ENCODE measurements around the gene STAP2. TPM values are rescaled to one million over a fixed set of nuclear protein-coding genes. Genes with fewer than 3 reads are reported as not detected.
"Not testable (repeated sequence)": the region's sequence is repeated elsewhere in the genome, so short reads cannot be mapped to it uniquely, and the experiment has no call there.

Gene STAP2
- total RNA-seq, 1 donor from 2014 or later = 5.2 TPM

GRCh38 chr19:4357921-4358326, 19.3 kb upstream of the STAP2 start:
- H3K9ac ChIP-seq (ENCODE audit: low read depth in 1 of 3, low read length in 3 of 3) = no peak overlapping the region
- H3K27ac ChIP-seq (ENCODE audit: low read depth, low read length) = no peak overlapping the region
- H3K4me1 ChIP-seq (ENCODE audit: control insufficient read depth in 3 of 3, insufficient read depth in 3 of 3, low read length in 3 of 3) = no peaks in the 10 kb centered on the region
- H3K9me3 ChIP-seq (ENCODE audit: control insufficient read depth in 3 of 3, low read length in 3 of 3) = no peaks in the 10 kb centered on the region
- H3K4me3 ChIP-seq (ENCODE audit: low read length in 3 of 3) = no peak overlapping the region
- peaks cover 19 to 22% (median 21%) of the 10 kb centered on the region in 3 donors for H3K36me3 ChIP-seq (ENCODE audit: control insufficient read depth in 3 of 3, insufficient read depth in 3 of 3, low read length in 3 of 3)
- no peaks in the 10 kb centered on the region for H3K27me3 ChIP-seq (ENCODE audit: control insufficient read depth in 3 of 3, insufficient read depth in 3 of 3, low read length in 3 of 3)

GRCh38 chr19:4357095-4357797, 18.6 kb upstream of the STAP2 start:
- Histone ChIP-seq H3K36me3 (ENCODE audit: control insufficient read depth in 3 of 3, insufficient read depth in 3 of 3, low read length in 3 of 3) (peaks cover 12 to 16% (median 14%) of the 10 kb centered on the region in 3 donors), H3K27me3 (ENCODE audit: control insufficient read depth in 3 of 3, insufficient read depth in 3 of 3, low read length in 3 of 3) (no peaks in the 10 kb centered on the region), H3K9ac (ENCODE audit: low read depth in 1 of 3, low read length in 3 of 3) (no peak overlapping the region), H3K27ac (ENCODE audit: low read depth, low read length) (no peak overlapping the region), H3K9me3 (ENCODE audit: control insufficient read depth in 3 of 3, low read length in 3 of 3) (no peaks in the 10 kb centered on the region), H3K4me1 (ENCODE audit: control insufficient read depth in 3 of 3, insufficient read depth in 3 of 3, low read length in 3 of 3) (no peaks in the 10 kb centered on the region), H3K4me3 (ENCODE audit: low read length in 3 of 3) (no peak overlapping the region)

GRCh38 chr19:4354897-4355296, 16.3 kb upstream of the STAP2 start:
- Histone ChIP-seq H3K4me3 (ENCODE audit: low read length in 3 of 3) (no peak overlapping the region), H3K36me3 (ENCODE audit: control insufficient read depth in 3 of 3, insufficient read depth in 3 of 3, low read length in 3 of 3) (peaks cover under 1 to 9% (median 5%) of the 10 kb centered on the region in 3 donors), H3K9ac (ENCODE audit: low read depth in 1 of 3, low read length in 3 of 3) (no peak overlapping the region), H3K9me3 (ENCODE audit: control insufficient read depth in 3 of 3, low read length in 3 of 3) (no peaks in the 10 kb centered on the region), H3K27me3 (ENCODE audit: control insufficient read depth in 3 of 3, insufficient read depth in 3 of 3, low read length in 3 of 3) (no peaks in the 10 kb centered on the region), H3K27ac (ENCODE audit: low read depth, low read length) (no peak overlapping the region), H3K4me1 (ENCODE audit: control insufficient read depth in 3 of 3, insufficient read depth in 3 of 3, low read length in 3 of 3) (peaks cover 0 to 4% (median 0%) of the 10 kb centered on the region in 3 donors)

GRCh38 chr19:4354282-4354681, 15.7 kb upstream of the STAP2 start:
- H3K27me3 ChIP-seq (ENCODE audit: control insufficient read depth in 3 of 3, insufficient read depth in 3 of 3, low read length in 3 of 3) = no peaks in the 10 kb centered on the region
- H3K36me3 ChIP-seq (ENCODE audit: control insufficient read depth in 3 of 3, insufficient read depth in 3 of 3, low read length in 3 of 3) = peaks cover 0 to 3% (median 0%) of the 10 kb centered on the region in 3 donors
- H3K9ac ChIP-seq (ENCODE audit: low read depth in 1 of 3, low read length in 3 of 3) = no peak overlapping the region
- no peak overlapping the region for H3K27ac ChIP-seq (ENCODE audit: low read depth, low read length)
- H3K4me1 ChIP-seq (ENCODE audit: control insufficient read depth in 3 of 3, insufficient read depth in 3 of 3, low read length in 3 of 3) = peaks cover 0 to 4% (median 0%) of the 10 kb centered on the region in 3 donors
- H3K4me3 ChIP-seq (ENCODE audit: low read length in 3 of 3) = no peak overlapping the region
- H3K9me3 ChIP-seq (ENCODE audit: control insufficient read depth in 3 of 3, low read length in 3 of 3) = no peaks in the 10 kb centered on the region

- Histone ChIP-seq H3K4me3 (ENCODE audit: low read length in 3 of 3) (no peak overlapping the region), H3K27me3 (ENCODE audit: control insufficient read depth in 3 of 3, insufficient read depth in 3 of 3, low read length in 3 of 3) (no peaks in the 10 kb centered on the region), H3K36me3 (ENCODE audit: control insufficient read depth in 3 of 3, insufficient read depth in 3 of 3, low read length in 3 of 3) (no peaks in the 10 kb centered on the region), H3K4me1 (ENCODE audit: control insufficient read depth in 3 of 3, insufficient read depth in 3 of 3, low read length in 3 of 3) (peaks cover 0 to 4% (median 0%) of the 10 kb centered on the region in 3 donors), H3K27ac (ENCODE audit: low read depth, low read length) (no peak overlapping the region), H3K9ac (ENCODE audit: low read depth in 1 of 3, low read length in 3 of 3) (no peak overlapping the region), H3K9me3 (ENCODE audit: control insufficient read depth in 3 of 3, low read length in 3 of 3) (no peaks in the 10 kb centered on the region)
These were observed 14.1 kb upstream of the STAP2 start for GRCh38 chr19:4352701-4353121.

- no peak overlapping the region for H3K4me3 ChIP-seq (ENCODE audit: low read length in 3 of 3)
- H3K36me3 ChIP-seq (ENCODE audit: control insufficient read depth in 3 of 3, insufficient read depth in 3 of 3, low read length in 3 of 3) = peaks cover 0 to 4% (median 4%) of the 10 kb centered on the region in 3 donors
- H3K9ac ChIP-seq (ENCODE audit: low read depth in 1 of 3, low read length in 3 of 3) = no peak overlapping the region
- H3K27me3 ChIP-seq (ENCODE audit: control insufficient read depth in 3 of 3, insufficient read depth in 3 of 3, low read length in 3 of 3) = no peaks in the 10 kb centered on the region
- H3K4me1 ChIP-seq (ENCODE audit: control insufficient read depth in 3 of 3, insufficient read depth in 3 of 3, low read length in 3 of 3) = peaks cover 0 to 4% (median 1%) of the 10 kb centered on the region in 3 donors
- H3K27ac ChIP-seq (ENCODE audit: low read depth, low read length) = no peak overlapping the region
- H3K9me3 ChIP-seq (ENCODE audit: control insufficient read depth in 3 of 3, low read length in 3 of 3) = no peaks in the 10 kb centered on the region
These were observed 12.1 kb upstream of the STAP2 start for GRCh38 chr19:4350726-4351125.

- H3K36me3 ChIP-seq (ENCODE audit: control insufficient read depth in 3 of 3, insufficient read depth in 3 of 3, low read length in 3 of 3) = peaks cover 0 to 4% (median 4%) of the 10 kb centered on the region in 3 donors
- H3K9ac ChIP-seq (ENCODE audit: low read depth in 1 of 3, low read length in 3 of 3) = no peak overlapping the region
- H3K9me3 ChIP-seq (ENCODE audit: control insufficient read depth in 3 of 3, low read length in 3 of 3) = no peaks in the 10 kb centered on the region
- H3K4me1 ChIP-seq (ENCODE audit: control insufficient read depth in 3 of 3, insufficient read depth in 3 of 3, low read length in 3 of 3) = peaks cover 4 to 8% (median 6%) of the 10 kb centered on the region in 3 donors
- no peaks in the 10 kb centered on the region for H3K27me3 ChIP-seq (ENCODE audit: control insufficient read depth in 3 of 3, insufficient read depth in 3 of 3, low read length in 3 of 3)
- H3K27ac ChIP-seq (ENCODE audit: low read depth, low read length) = no peak overlapping the region
- H3K4me3 ChIP-seq (ENCODE audit: low read length in 3 of 3) = no peak overlapping the region
These were observed 11.5 kb upstream of the STAP2 start for GRCh38 chr19:4350111-4350510.

- H3K9me3 ChIP-seq (ENCODE audit: control insufficient read depth in 3 of 3, low read length in 3 of 3); H3K36me3 ChIP-seq (ENCODE audit: control insufficient read depth in 3 of 3, insufficient read depth in 3 of 3, low read length in 3 of 3); H3K27ac ChIP-seq (ENCODE audit: low read depth, low read length); H3K9ac ChIP-seq (ENCODE audit: low read depth in 1 of 3, low read length in 3 of 3); H3K27me3 ChIP-seq (ENCODE audit: control insufficient read depth in 3 of 3, insufficient read depth in 3 of 3, low read length in 3 of 3); H3K4me3 ChIP-seq (ENCODE audit: low read length in 3 of 3): not testable (repeated sequence)
- H3K4me1 ChIP-seq (ENCODE audit: control insufficient read depth in 3 of 3, insufficient read depth in 3 of 3, low read length in 3 of 3) = peaks cover 7 to 10% (median 8%) of the 10 kb centered on the region in 3 donors
These were observed 10.6 kb upstream of the STAP2 start for GRCh38 chr19:4349225-4349624.

GRCh38 chr19:4347521-4347920, 8.9 kb upstream of the STAP2 start:
- Histone ChIP-seq H3K9me3 (ENCODE audit: control insufficient read depth in 3 of 3, low read length in 3 of 3) (no peaks in the 10 kb centered on the region), H3K27ac (ENCODE audit: low read depth, low read length) (no peak overlapping the region)

GRCh38 chr19:4346020-4346383, 7.4 kb upstream of the STAP2 start:
- peaks cover 18 to 22% (median 20%) of the 10 kb centered on the region in 3 donors for H3K4me1 ChIP-seq (ENCODE audit: control insufficient read depth in 3 of 3, insufficient read depth in 3 of 3, low read length in 3 of 3)
- no peak overlapping the region for H3K9ac ChIP-seq (ENCODE audit: low read depth in 1 of 3, low read length in 3 of 3)
- H3K27ac ChIP-seq (ENCODE audit: low read depth, low read length) = no peak overlapping the region
- H3K9me3 ChIP-seq (ENCODE audit: control insufficient read depth in 3 of 3, low read length in 3 of 3) = no peaks in the 10 kb centered on the region
- no peak overlapping the region for H3K4me3 ChIP-seq (ENCODE audit: low read length in 3 of 3)
- no peaks in the 10 kb centered on the region for H3K27me3 ChIP-seq (ENCODE audit: control insufficient read depth in 3 of 3, insufficient read depth in 3 of 3, low read length in 3 of 3)
- peaks cover 0 to 4% (median 4%) of the 10 kb centered on the region in 3 donors for H3K36me3 ChIP-seq (ENCODE audit: control insufficient read depth in 3 of 3, insufficient read depth in 3 of 3, low read length in 3 of 3)

More at GRCh38 chr19:4347521-4347920, 8.9 kb upstream of the STAP2 start:
- Histone ChIP-seq H3K4me1 (ENCODE audit: control insufficient read depth in 3 of 3, insufficient read depth in 3 of 3, low read length in 3 of 3) (peaks cover 14 to 18% (median 17%) of the 10 kb centered on the region in 3 donors), H3K27me3 (ENCODE audit: control insufficient read depth in 3 of 3, insufficient read depth in 3 of 3, low read length in 3 of 3) (no peaks in the 10 kb centered on the region), H3K36me3 (ENCODE audit: control insufficient read depth in 3 of 3, insufficient read depth in 3 of 3, low read length in 3 of 3) (peaks cover 0 to 4% (median 4%) of the 10 kb centered on the region in 3 donors), H3K9ac (ENCODE audit: low read depth in 1 of 3, low read length in 3 of 3) (no peak overlapping the region), H3K4me3 (ENCODE audit: low read length in 3 of 3) (no peak overlapping the region)

Measured in skeletal muscle tissue (tissue), 4 donors.